Vein endothelial cell (primary cell): ENCODE measurements around the gene MRPS11. TPM values are rescaled to one million over a fixed set of nuclear protein-coding genes. Genes with fewer than 3 reads are reported as not detected.

Experiments
- total RNA-seq: library from RNA; depleted of rRNA; stranded (reverse); fragments of >200 nt; gene quantifications from 2 replicates; pipeline ENCODE4 v1.2.3, GENCODE V29; 2012

MRPS11 gene
- total RNA-seq: 32.4 and 34.3 TPM in 2 replicates

GRCh38 chr15:88467073-88467934 lies at the start of gene MRPS11, which contains the start of gene MRPL46:
Gene MRPS11, plus strand, starts transcription at chr15:88467708. Its CDS starts 10 bp downstream, at chr15:88467718.
Gene MRPL46, minus strand, starts transcription at chr15:88467388. Its CDS starts 11 bp downstream, at chr15:88467377.

Other genes starting within 250 kb of the MRPS11 start
- gene NTRK3, start 211.0 kb upstream of the MRPS11 start, total RNA-seq: under 0.01 TPM in 2 replicates
- 14.7 and 15.6 TPM in 2 replicates for gene MRPL46, start 320 bp upstream of the MRPS11 start, total RNA-seq
- gene DET1, start 79.0 kb downstream of the MRPS11 start, total RNA-seq: 5.3 and 6.9 TPM in 2 replicates
- gene AEN, start 153.6 kb downstream of the MRPS11 start, total RNA-seq: 78.0 and 83.0 TPM in 2 replicates
- 4.5 and 4.9 TPM in 2 replicates for gene ISG20, start 171.3 kb downstream of the MRPS11 start, total RNA-seq